HG02870 (cell line): ENCODE results near the gene RAB8B.
"Not testable (repeated sequence)": the region's sequence is repeated elsewhere in the genome, so short reads cannot be mapped to it uniquely, and the experiment has no call there.

Source experiments
- ATAC-seq: cut with Tn5 transposase; IDR thresholded peaks from one replicate; pipeline ENCODE4 v1.9.1; 2021; ENCODE audit warnings: mild to moderate bottlenecking, moderate library complexity; ENCODE audit not compliant: unreplicated experiment

The RAB8B gene

DNA sequence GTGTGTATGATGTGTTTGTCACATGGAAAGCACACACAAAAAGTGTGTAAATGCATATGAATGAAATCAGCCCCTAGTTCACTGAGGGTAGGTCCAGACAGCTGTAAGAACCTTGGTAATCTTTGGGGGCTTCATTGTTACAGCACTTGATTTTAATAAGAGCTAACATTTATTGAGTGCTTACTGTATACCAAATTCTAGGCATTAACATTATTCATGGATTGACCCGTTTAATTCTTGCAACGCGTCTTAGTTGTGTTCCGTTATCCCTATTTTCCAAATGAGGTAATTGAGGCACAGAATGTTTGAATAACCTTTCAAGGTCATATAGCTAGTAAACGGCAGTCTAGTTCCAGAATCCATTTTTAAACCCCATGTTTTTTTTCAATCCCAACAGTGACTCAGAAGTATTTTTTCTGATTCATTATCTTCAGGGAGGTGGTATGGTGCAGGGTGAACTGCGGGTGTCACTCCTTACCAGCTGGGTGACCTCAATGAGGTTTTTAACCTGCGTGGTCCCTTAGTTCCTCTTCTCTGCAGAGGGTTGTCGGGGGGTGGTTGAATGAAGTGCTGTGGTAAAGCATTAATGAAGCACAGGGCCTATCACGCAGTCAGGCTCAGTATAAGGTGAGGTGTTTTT is 14.2 kb downstream of the RAB8B start:
- no peak for ATAC-seq

GRCh38 chr15:63206079-63206478 is 16.7 kb downstream of the RAB8B start:
- ATAC-seq, result no peak

DNA sequence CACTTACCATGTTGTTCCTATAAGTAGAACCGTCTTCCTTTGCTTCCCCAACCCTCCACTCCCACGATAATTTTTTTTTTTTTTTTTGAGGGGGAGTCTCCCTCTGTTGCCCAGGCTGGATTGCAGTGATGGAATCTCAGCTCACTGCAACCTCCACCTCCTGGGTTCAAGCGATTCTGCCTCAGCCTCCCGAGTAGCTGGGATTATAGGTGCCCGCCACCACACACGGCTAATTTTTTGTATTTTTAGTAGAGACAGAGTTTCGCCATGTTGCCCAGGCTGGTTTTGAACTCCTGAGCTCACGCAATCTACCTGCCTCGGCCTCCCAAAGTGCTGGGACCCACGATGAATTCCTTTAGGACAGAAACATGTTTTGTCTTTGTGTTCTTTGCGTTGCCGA is 19.4 kb downstream of the RAB8B start:
- not testable (repeated sequence) for ATAC-seq

DNA sequence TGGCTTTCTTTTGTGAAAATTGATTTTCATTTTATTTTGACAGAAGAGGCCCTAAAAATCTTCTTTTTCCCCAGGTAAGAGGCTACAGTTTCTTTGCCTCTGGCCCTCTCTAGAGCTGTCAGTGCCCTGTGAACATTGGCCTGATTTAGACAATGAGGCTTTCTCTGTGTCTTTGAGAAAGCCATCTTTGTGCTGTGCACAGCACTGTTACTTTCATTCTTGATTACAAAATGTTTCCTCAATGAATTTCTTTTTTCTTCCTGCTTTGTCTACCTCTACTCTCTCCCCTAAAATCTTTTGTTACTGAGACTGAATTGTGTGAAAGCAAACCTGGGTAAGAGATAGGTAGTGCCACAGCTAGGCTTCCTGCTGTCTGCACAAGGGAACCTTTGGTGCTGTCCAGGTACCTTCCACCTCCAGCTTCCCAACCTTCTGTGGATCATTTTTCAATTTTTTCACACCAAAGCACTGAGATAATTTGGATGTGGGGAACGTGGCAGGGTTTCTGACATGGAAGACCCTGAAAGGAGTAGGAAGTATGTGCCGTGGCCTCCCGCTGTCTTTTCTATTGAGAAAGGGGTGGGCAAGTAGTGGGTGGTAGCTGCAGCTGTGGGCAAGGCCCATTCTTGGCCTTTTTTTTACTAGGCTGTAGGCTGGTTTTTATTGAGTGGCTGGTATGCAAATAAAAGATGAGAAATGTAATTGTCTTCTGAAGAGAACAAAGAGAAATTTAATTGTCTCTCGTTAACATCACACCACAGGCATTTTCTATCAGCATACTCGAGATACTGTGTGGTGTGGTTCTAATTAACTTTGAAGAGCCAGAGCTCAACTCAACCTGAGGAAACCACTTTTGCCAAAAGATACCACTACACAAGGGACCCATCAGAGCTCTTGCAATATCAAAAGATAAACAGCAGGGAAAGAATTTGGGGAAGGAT is 21.0 kb downstream of the RAB8B start:
- ATAC-seq, result no peak

DNA sequence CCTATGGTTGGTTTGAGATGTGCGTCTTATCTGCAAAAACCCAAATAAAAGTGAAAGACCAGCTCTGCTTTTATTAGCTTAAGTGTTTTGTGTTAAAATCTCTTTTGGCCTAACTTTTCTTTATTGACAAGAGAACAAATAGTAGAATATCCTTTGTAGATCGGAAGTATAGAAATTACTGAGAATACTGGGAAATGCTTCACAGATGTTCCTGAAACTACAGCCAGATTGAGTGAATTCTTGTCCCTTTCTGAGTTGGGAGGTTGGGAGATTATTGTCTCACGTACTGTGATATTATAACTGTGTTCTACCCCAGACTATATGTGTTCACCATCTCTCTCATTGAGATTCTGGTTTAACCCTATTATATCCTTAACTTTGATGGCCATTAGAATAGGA is 21.7 kb downstream of the RAB8B start:
- no peak for ATAC-seq

- ATAC-seq, result no peak
Measured at GRCh38 chr15:63211549-63211948, 22.1 kb downstream of the RAB8B start.

GRCh38 chr15:63212050-63213004 is 22.9 kb downstream of the RAB8B start:
- ATAC-seq, result peak; percentile 41

DNA sequence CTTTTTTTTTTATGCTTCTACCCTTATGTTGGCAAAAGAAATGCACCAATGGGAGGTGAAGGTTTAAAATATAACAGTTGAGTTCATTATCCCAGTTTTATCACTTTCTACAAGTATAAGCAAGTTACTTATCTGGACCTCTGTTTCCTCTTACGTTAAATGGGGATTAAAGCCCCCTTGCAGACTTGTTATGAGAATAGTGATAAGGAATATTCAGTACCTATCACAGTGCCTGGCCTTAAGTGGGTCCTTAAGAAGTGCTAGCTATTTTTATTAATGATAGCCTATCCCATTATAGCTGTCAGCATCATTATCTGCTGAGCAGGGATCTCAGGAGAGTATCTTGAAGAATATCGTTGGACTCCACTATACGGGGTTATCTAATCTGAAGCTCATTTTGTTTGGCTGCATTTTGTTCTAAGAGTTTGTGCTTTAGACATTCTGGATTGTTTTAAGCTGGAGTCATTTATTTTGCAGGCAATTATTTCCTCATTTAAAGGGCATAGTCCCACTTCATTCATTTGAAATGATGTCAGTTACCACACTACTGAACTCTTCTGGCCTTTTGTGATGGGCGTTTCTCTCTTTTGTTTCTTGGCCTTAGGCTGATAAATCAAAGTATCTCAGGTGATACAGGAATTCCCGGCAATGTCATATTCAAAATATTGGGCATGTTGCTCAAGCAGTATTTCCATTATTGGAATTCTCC is 28.8 kb downstream of the RAB8B start:
- ATAC-seq, result no peak

DNA sequence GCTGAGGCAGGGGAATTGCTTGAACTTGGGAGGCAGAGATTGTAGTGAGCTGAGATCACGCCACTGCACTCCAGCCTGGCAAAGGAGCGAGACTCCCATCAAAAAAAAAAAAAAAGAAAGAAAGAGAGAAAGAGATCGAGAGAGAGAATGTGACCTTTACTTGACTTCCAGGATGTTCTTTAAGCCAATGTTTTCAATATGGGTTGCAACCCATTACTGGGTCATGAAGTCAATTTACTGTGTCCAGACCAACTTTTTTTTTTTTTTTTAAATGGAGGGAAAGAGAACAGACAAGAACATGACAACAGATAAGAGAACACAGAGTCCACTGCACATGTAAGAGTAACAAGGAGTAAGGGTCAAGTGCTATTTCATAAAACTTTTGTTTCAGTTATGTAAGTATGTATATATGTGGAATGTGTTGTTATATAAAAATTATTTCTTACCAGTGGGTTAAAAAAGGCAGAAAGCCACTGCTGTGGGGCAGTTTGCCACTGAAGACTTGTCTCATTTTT is 29.8 kb downstream of the RAB8B start:
- no peak for ATAC-seq

- ATAC-seq, result no peak
Measured at GRCh38 chr15:63221346-63221745, 31.9 kb downstream of the RAB8B start.

DNA sequence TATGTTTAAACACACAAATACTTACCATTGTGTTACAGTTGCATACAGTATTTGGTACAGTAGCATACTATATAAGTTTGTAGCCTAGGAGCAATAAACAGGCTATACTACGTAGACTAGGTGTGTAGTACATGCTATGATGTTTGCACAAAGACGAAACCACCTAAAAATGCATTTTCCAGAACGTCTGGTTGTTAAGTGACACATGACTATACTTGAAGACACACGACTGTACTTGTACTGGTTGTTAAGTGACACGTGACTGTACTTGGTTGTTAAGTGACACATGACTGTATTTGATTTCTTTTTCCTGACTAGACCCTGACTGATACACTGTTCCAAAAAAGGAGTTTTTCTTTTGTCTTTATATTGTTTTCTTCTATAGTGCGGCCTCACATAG is 34.1 kb downstream of the RAB8B start:
- ATAC-seq, result no peak

- ATAC-seq, result no peak
Measured at GRCh38 chr15:63225381-63225780, 36.0 kb downstream of the RAB8B start.

DNA sequence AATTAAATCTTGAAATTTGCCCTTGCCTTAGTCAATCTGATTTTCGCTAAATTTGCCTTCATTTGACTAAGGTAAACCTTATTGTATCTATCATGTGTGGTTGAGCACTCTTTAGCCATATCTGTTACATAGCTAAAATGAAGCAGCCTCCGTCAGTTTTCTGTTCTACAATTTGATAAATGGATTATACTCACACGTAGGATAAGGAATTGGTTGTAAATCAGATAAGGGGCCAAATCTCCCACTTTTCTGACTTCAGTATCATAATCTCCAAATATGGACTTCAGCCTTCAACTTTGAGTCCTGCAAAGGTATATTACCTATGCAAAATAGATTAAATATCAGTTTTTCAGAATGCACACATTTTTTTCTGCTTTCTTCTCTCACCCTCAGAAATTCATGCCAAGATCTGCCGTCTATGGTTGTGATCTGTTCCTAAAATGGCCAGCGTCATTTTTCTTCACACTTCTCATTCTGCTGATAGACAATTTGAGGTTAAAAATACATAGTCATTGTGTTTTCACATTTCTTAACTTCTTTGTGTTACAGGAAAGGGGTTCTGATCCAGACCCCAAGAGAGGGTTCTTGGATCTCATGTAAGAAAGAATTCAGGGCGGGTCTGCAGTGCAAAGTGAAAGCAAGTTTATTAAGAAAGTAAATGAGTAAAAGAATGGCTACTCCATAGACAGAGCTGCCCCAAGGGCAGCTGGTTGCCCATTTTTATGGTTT is 36.9 kb downstream of the RAB8B start:
- no peak for ATAC-seq

DNA sequence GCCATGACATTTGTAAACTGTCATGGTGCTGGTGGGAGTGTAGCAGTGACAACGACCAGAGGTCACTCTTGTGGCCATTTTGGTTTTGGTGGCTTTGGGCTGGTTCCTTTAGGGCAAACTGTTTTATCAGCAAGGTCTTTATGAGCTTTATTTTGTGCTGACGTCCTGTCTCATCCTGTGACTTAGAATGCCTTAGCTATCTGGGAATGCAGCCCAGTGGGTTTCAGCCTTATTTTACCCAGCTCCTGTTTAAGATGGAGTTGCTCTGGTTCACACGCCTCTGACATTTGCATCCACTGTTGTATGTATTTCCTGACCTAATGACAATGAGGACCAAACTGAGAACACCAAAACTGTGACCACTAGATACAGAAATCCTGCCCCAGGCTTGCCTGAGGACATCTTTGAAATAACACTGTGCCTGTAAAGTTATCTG is 37.6 kb downstream of the RAB8B start:
- no peak for ATAC-seq

DNA sequence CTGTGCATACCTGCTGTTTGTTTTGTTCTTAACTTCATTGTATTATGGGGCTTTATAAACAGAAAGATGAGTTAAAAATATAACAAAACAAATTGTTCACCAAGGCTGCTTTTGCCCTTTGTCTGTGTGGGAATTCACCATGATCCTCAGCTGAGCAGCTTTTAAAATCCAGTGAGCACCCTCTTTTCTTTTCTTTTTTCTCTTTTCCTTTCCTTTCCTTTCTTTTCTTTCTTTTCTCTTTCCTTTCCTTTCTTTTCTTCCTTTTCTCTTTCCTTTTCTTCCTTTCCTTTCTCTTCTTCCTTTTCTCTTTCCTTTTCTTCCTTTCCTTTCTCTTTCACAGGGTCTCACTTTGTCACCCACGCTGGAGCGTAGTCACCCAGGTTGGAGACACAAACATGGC is 38.3 kb downstream of the RAB8B start:
- ATAC-seq, result no peak

DNA sequence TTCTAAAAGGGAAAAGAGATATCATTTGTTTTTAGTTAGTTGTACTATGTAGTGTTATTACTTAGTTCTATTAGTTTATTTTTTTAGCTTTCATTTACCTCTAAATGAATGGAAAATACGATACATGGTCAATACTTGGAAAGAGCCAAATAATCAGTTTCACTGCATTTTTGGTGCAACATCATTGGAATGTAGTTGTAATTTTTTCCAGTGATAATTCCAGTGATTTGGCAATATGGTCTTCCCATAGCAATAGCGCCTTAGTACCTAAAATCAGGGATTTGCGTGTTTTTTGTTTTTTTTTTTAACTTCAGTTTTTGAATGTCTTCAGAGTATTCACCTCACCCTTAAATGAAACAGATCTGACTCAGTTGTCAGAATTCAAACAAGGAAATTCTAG is 41.8 kb downstream of the RAB8B start:
- ATAC-seq, result no peak

DNA sequence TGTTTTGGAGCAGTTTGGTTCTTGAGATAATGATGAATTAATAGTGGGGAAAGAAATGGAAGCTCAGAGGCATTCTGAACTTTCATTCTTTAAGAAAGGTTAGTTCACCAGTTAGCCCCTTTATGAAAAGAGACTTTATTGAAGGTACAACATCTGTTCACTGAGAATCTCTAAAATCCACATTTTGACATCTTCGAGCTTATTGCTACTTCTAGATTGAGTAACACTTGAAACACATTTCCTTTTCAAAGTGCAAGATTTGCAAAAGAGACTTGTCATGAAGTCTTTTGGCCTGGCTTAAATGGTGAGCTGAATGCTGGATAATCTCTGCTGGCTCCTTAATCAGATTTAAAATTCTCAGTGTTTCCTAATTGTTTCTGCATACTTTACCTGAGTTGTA is 42.3 kb downstream of the RAB8B start:
- no peak for ATAC-seq

GRCh38 chr15:63232405-63232804 is 43.0 kb downstream of the RAB8B start:
- no peak for ATAC-seq

DNA sequence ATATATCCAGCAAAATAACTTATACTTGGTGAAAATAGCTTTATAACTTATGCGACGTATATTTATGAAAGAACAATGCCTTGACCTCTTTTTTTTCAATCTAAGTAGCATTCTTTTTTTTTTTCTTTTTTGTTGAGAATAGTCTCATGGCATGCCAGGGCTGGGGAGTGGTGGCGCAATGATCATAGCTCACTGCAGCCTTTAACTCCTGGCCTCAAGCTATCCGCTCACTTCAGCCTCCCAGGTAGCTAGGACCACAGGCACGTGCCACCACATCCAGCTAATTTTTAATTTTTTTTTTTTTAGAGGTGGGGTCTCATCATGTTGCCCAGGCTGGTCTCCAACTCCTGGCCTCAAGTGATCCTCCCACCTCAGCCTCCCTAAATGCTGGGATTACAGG is 43.5 kb downstream of the RAB8B start:
- ATAC-seq, result no peak
